Tibial nerve (tissue), 4 donors: ENCODE measurements around the gene OGFOD3.

Source experiments
- CTCF ChIP-seq, 5 experiments: fragments of 200-600 bp in 3 of 5; fragments of 450-650 bp in 2 of 5; sonication (generic) in 3 of 5; IDR thresholded peaks; one replicate each; pipeline ENCODE4 v1.5.1; 2016 to 2019; ENCODE audit warnings: antibody characterized with exemption in 5 of 5, mild to moderate bottlenecking in 3 of 5, moderate library complexity in 2 of 5
- EP300 ChIP-seq, 2 donors: sonication (generic); formaldehyde crosslinking; IDR thresholded peaks; one replicate each; pipeline ENCODE4 v1.6.1; 2017; ENCODE audit warnings: antibody characterized with exemption in 2 of 2, mild to moderate bottlenecking in 1 of 2
- POLR2A ChIP-seq, 2 donors: fragments of 450-650 bp; IDR thresholded peaks; one replicate each; pipeline ENCODE4 v1.6.1; 2017; ENCODE audit warnings: antibody characterized with exemption in 2 of 2, mild to moderate bottlenecking in 2 of 2, moderate library complexity in 2 of 2

- TF ChIP-seq CTCF (IDR thresholded peaks at IDR 0.05) (no peak), EP300 (IDR thresholded peaks at IDR 0.05) (no peak), POLR2A (IDR thresholded peaks at IDR 0.05) (no peak)
These were observed 31.3 kb downstream of the OGFOD3 start for GRCh38 chr17:82386881-82387704.
